ENCODE results near the gene CBY2.

Gene CBY2

DNA sequence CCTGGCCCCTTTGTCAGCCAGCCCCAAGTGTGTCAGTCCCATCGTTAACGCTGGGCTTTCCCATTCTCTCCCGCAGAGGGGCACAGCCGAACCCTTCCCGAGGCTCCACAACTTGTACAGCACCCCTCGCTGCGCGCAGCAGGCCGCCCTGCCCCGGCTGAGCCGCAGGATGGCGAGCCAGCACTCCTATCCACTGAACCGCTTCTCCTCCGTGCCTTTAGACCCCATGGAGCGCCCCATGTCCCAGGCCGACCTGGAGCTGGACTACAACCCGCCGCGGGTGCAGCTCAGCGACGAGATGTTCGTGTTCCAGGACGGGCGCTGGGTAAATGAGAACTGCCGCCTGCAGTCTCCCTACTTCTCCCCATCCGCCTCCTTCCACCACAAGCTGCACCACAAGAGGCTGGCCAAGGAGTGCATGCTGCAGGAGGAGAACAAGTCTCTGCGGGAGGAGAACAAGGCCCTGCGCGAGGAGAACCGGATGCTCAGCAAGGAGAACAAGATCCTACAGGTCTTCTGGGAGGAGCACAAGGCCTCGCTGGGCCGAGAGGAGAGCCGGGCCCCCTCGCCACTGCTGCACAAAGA is 11.1 kb downstream of the CBY2 start:
- TF ChIP-seq, protein P1, sequence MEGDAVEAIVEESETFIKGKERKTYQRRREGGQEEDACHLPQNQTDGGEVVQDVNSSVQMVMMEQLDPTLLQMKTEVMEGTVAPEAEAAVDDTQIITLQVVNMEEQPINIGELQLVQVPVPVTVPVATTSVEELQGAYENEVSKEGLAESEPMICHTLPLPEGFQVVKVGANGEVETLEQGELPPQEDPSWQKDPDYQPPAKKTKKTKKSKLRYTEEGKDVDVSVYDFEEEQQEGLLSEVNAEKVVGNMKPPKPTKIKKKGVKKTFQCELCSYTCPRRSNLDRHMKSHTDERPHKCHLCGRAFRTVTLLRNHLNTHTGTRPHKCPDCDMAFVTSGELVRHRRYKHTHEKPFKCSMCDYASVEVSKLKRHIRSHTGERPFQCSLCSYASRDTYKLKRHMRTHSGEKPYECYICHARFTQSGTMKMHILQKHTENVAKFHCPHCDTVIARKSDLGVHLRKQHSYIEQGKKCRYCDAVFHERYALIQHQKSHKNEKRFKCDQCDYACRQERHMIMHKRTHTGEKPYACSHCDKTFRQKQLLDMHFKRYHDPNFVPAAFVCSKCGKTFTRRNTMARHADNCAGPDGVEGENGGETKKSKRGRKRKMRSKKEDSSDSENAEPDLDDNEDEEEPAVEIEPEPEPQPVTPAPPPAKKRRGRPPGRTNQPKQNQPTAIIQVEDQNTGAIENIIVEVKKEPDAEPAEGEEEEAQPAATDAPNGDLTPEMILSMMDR (IDR thresholded peaks at IDR 0.05; ENCODE audit: insufficient read depth, low read depth, low read length, missing control alignments): no peak
- no peak for DNase-seq (ENCODE audit: low read depth)

DNA sequence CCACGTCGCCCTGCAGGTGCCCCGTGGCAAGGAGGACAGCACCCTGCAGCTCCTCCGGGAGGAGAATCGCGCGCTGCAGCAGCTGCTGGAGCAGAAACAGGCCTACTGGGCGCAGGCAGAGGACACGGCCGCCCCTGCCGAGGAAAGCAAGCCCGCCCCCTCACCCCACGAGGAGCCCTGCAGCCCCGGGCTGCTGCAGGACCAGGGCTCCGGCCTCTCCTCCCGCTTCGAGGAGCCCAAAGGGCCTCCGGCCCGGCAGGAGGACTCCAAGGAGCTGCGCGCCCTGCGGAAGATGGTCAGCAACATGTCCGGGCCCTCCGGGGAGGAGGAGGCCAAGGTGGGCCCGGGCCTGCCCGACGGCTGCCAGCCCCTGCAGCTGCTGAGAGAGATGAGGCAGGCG is 11.6 kb downstream of the CBY2 start:
- no peak overlapping the region for H3K4me3 ChIP-seq (ENCODE audit: low read depth, low read length)
- TF ChIP-seq, protein P1 (IDR thresholded peaks at IDR 0.05; ENCODE audit: insufficient read depth, low read depth, low read length, missing control alignments): no peak
- no peak for DNase-seq (ENCODE audit: low read depth)

More for the DNA sequence above, 11.1 kb downstream of the CBY2 start:
- no peak overlapping the region for H3K4me3 ChIP-seq (ENCODE audit: low read depth, low read length)

DNA sequence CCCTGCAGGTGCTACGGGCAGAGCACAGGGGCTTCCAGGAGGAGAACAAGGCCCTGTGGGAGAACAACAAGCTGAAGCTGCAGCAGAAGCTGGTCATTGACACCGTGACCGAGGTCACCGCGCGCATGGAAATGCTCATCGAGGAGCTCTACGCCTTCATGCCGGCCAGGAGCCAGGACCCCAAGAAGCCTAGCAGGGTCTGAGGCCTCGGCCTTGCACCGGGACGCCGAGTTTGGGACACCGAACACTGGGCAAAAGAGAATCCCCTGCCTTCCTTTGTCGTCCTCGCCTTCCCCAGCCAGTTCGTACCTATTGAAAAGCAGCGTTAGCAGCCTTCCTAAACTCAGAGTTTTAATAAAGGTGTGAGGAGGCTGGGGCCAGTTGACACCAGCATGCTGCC is 12.1 kb downstream of the CBY2 start:
- TF ChIP-seq, protein P1 (IDR thresholded peaks at IDR 0.05; ENCODE audit: insufficient read depth, low read depth, low read length, missing control alignments): no peak
- DNase-seq (ENCODE audit: low read depth): no peak
- H3K4me3 ChIP-seq (ENCODE audit: low read depth, low read length): no peak overlapping the region

DNA sequence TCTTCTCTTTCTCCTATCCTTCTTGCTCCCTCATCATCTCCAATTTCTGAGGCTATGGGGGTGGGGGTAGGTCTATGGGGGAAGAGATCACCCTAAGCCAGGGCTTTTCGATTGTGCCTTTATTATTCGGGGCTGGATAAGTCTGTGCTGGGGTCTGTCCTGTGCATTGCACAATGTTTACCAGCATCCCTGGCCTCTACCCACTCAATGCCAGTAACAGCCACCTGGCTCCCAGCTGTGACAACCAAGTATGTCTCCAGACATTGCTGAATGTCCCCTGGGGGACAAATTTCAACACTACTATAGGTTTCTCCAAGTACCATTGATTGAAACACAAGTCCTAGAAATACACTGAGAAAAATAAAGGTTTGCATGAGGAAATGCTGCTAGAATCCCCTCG is 13.2 kb downstream of the CBY2 start:
- DNase-seq (ENCODE audit: low read depth): no peak
- TF ChIP-seq, protein P1 (IDR thresholded peaks at IDR 0.05; ENCODE audit: insufficient read depth, low read depth, low read length, missing control alignments): no peak
- no peak overlapping the region for H3K4me3 ChIP-seq (ENCODE audit: low read depth, low read length)

DNA sequence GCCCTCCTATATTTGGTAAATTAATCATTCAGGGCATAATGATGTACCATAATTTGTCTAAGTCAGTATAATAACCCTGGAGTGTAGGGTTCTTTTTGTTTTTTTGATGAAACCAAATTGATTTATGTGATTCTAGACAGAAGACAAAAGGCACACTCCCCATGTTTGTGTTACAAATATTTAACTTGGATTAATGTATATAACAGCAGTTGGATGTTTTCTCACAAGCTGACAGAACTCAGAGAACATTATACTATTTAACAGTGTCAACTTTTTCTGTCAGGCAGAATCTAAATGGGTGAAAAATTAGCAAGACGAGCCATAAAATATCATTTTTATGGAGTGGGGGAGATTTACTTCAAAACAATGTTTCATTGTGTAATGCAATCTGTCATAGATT is 15.2 kb downstream of the CBY2 start:
- DNase-seq (ENCODE audit: low read depth): no peak
- TF ChIP-seq, protein P1 (IDR thresholded peaks at IDR 0.05; ENCODE audit: insufficient read depth, low read depth, low read length, missing control alignments): no peak
- no peak overlapping the region for H3K4me3 ChIP-seq (ENCODE audit: low read depth, low read length)

DNA sequence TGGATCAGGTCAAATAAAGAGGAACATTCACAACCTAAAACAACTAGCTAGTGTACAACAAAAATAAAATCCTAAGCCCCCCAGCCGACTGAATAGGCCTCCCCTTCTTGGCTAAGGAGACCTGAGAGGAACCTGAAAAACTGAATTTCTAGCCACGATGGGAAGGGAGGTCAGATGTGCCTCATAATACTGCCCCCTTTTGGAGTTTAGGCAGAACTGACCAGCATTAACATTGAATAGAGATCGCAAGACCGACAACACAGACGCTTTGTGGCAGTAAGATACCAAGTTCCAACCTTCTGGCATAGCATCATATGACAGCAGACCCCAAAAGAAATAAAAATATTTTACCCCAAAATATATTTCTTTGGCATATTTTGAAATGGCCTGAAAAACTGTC is 15.9 kb downstream of the CBY2 start:
- TF ChIP-seq, protein P1 (IDR thresholded peaks at IDR 0.05; ENCODE audit: insufficient read depth, low read depth, low read length, missing control alignments): peak; percentile 75
- no peak overlapping the region for H3K4me3 ChIP-seq (ENCODE audit: low read depth, low read length)
- peak; percentile 74 for DNase-seq (ENCODE audit: low read depth)

DNA sequence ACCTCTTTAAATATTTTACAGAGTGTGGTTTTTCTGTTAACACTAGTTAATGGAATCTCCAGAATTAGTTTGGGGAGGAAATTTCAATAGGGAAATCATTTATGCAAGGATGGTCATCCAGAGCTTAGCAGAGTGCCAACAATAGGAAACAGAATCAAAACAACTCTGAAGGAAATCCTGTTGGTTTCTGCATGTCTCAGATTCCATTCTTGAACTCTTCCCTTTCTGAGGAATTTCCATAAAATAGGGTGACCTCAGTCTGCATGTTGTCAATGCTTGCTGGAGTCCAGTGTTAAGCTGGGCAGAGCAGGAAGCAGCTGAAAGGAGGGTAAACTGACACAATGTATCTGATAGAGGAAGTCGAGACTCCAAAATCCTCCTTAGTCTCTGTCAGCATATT is 16.9 kb downstream of the CBY2 start:
- no peak for DNase-seq (ENCODE audit: low read depth)
- TF ChIP-seq, protein P1 (IDR thresholded peaks at IDR 0.05; ENCODE audit: insufficient read depth, low read depth, low read length, missing control alignments): no peak
- no peak overlapping the region for H3K4me3 ChIP-seq (ENCODE audit: low read depth, low read length)
